Progenitor cell of endocrine pancreas (in vitro differentiated cells): Measurements from ENCODE around the gene CIITA. TPM values are rescaled to one million over a fixed set of nuclear protein-coding genes. Genes with fewer than 3 reads are reported as not detected.

ENCODE experiments used
- DNase-seq: peaks from one replicate; pipeline ENCODE4 v3.0.0; 2021; ENCODE audit warnings: low spot score; ENCODE audit not compliant: unreplicated experiment
- H3K27ac Mint-ChIP-seq: 2 replicates; pipeline ENCODE4 v1.8.0; 2021; ENCODE audit warnings: mild to moderate bottlenecking, moderate library complexity, mixed read lengths
- H3K27me3 Mint-ChIP-seq: 2 replicates; pipeline ENCODE4 v1.8.0; 2021; ENCODE audit warnings: mixed read lengths
- H3K36me3 Mint-ChIP-seq: 2 replicates; pipeline ENCODE4 v1.8.0; 2022; ENCODE audit warnings: mixed read lengths; ENCODE audit not compliant: insufficient read depth
- H3K4me1 Mint-ChIP-seq: 2 replicates; pipeline ENCODE4 v1.8.0; 2021; ENCODE audit warnings: low read depth, mixed read lengths
- H3K4me3 Mint-ChIP-seq: 2 replicates; pipeline ENCODE4 v1.8.0; 2021; ENCODE audit warnings: low read depth, mild to moderate bottlenecking, moderate library complexity, mixed read lengths
- H3K9me3 Mint-ChIP-seq: 2 replicates; pipeline ENCODE4 v1.8.0; 2021; ENCODE audit warnings: low read depth, mixed read lengths
- CTCF ChIP-seq: fragments of 200-600 bp; sonication (generic); IDR thresholded peaks from one replicate; pipeline ENCODE4 v1.5.0; 2021; ENCODE audit warnings: antibody characterized with exemption, mild to moderate bottlenecking; ENCODE audit not compliant: unreplicated experiment
- total RNA-seq: library from RNA; stranded (reverse); gene quantifications from 2 replicates; pipeline ENCODE4 v1.2.1, GENCODE V29; 2021

CIITA gene
- total RNA-seq, 1 donor from 2014 or later = not detected

- Mint-ChIP-seq H3K9me3 (no peaks in the 10 kb centered on the region), H3K27ac (no peak overlapping the region), H3K36me3 (no peaks in the 10 kb centered on the region), H3K4me3 (no peak overlapping the region), H3K4me1 (no peaks in the 10 kb centered on the region), H3K27me3 (peaks cover 22% of the 10 kb centered on the region)
- DNase-seq = no peak
- no peak for TF ChIP-seq CTCF
These were observed 14.6 kb upstream of the CIITA start for GRCh38 chr16:10862438-10862837.

- Mint-ChIP-seq H3K4me3 (no peak overlapping the region), H3K9me3 (no peaks in the 10 kb centered on the region), H3K36me3 (no peaks in the 10 kb centered on the region), H3K27ac (no peak overlapping the region), H3K4me1 (no peaks in the 10 kb centered on the region), H3K27me3 (peaks cover 25% of the 10 kb centered on the region)
- TF ChIP-seq CTCF = no peak
- no peak for DNase-seq
These were observed 10.7 kb upstream of the CIITA start for GRCh38 chr16:10865991-10866966.

- no peaks in the 10 kb centered on the region for H3K36me3 Mint-ChIP-seq
These were observed 9.8 kb upstream of the CIITA start for GRCh38 chr16:10867199-10867598.

GRCh38 chr16:10868104-10868595 lies 8.9 kb upstream of the CIITA start:
- TF ChIP-seq CTCF = no peak

More at GRCh38 chr16:10867199-10867598, 9.8 kb upstream of the CIITA start:
- no peak for DNase-seq
- Mint-ChIP-seq H3K27me3 (peaks cover 22% of the 10 kb centered on the region), H3K4me3 (no peak overlapping the region), H3K4me1 (no peaks in the 10 kb centered on the region), H3K9me3 (no peaks in the 10 kb centered on the region), H3K27ac (no peak overlapping the region)
- TF ChIP-seq CTCF = no peak

GRCh38 chr16:10868596-10869469 lies 8.2 kb upstream of the CIITA start:
- H3K4me1 Mint-ChIP-seq = no peaks in the 10 kb centered on the region
- peaks cover 26% of the 10 kb centered on the region for H3K27me3 Mint-ChIP-seq
- H3K9me3 Mint-ChIP-seq = no peaks in the 10 kb centered on the region
- H3K36me3 Mint-ChIP-seq = no peaks in the 10 kb centered on the region
- no peak for DNase-seq
- H3K4me3 Mint-ChIP-seq = no peak overlapping the region
- H3K27ac Mint-ChIP-seq = no peak overlapping the region
- no peak for TF ChIP-seq CTCF

More at GRCh38 chr16:10868104-10868595, 8.9 kb upstream of the CIITA start:
- no peaks in the 10 kb centered on the region for H3K4me1 Mint-ChIP-seq
- no peaks in the 10 kb centered on the region for H3K36me3 Mint-ChIP-seq
- H3K27me3 Mint-ChIP-seq = peaks cover 24% of the 10 kb centered on the region
- DNase-seq = no peak
- H3K9me3 Mint-ChIP-seq = no peaks in the 10 kb centered on the region
- H3K4me3 Mint-ChIP-seq = no peak overlapping the region
- no peak overlapping the region for H3K27ac Mint-ChIP-seq
